A549 (cell line): Measurements from ENCODE around the gene ZNF740. TPM values are rescaled to one million over a fixed set of nuclear protein-coding genes. Genes with fewer than 3 reads are reported as not detected.
A peak's percentile ranks its signal among the peaks of the same experiment; 100 is the strongest.
"Not testable (repeated sequence)": the region's sequence is repeated elsewhere in the genome, so short reads cannot be mapped to it uniquely, and the experiment has no call there.

Experiments
- ATAC-seq, 2 experiments: fragments of 200-7000 bp in 1 of 2; fragments of >200 bp in 1 of 2; cut with Nextera tagmentation in 1 of 2; cut with Tn5 transposase in 1 of 2; 3 replicates each; pipeline versions ENCODE4 v1.8.0 to v1.9.1; 2018 to 2020; ENCODE audit warnings: mild to moderate bottlenecking in 1 of 2, moderate library complexity in 1 of 2
- CTCF ChIA-PET: fragments of 300-600 bp; sonication (Branson Sonifier 250); formaldehyde crosslinking; extraction: SDS; loops from one replicate; lab custom pipeline; 2021; ENCODE audit warnings: antibody characterized with exemption, inconsistent platforms; lab: Yijun Ruan, JAX
- POLR2A ChIA-PET: fragments of 350-600 bp; formaldehyde crosslinking; extraction: SDS; loops from one replicate; lab custom pipeline; 2021; ENCODE audit warnings: antibody characterized with exemption, inconsistent platforms; lab: Yijun Ruan, JAX
- DNase-seq, 2 experiments: peaks; one replicate each; pipeline versions ENCODE4 v3.0.0 to v3.0.0-alpha.2; 2011 to 2016; ENCODE audit warnings: low read depth in 1 of 2, low spot score in 1 of 2
- FAIRE-seq: peaks from 2 replicates; lab custom pipeline; 2011; peaks lifted over from hg19 to GRCh38; lab: Jason Lieb, UNC
- H3K27ac ChIP-seq, 2 experiments: fragments of >200 bp; sonication (Bioruptor Twin); formaldehyde crosslinking; 3 replicates each; pipeline ENCODE4 v1.5.1; 2016 to 2017
- H3K4me1 ChIP-seq: fragments of >200 bp; sonication (Bioruptor Twin); formaldehyde crosslinking; 3 replicates; pipeline ENCODE4 v1.6.1; 2016
- H3K4me2 ChIP-seq: fragments of >200 bp; sonication (Bioruptor Twin); formaldehyde crosslinking; 3 replicates; pipeline ENCODE4 v1.6.1; 2016
- H3K4me3 ChIP-seq: fragments of >200 bp; sonication (Bioruptor Twin); formaldehyde crosslinking; 3 replicates; pipeline ENCODE4 v1.5.1; 2016
- H3K9me3 ChIP-seq: fragments of >200 bp; sonication (Bioruptor Twin); formaldehyde crosslinking; 3 replicates; pipeline ENCODE4 v1.6.1; 2016
- BCL3 ChIP-seq: fragments of >200 bp; sonication (Bioruptor Twin); formaldehyde crosslinking; IDR thresholded peaks from 3 replicates; pipeline ENCODE4 v1.6.1; 2016
- CBX2 ChIP-seq: fragments of 200-600 bp; sonication (generic); IDR thresholded peaks from 2 replicates; pipeline ENCODE4 v1.6.1; 2016; ENCODE audit warnings: low read depth, mild to moderate bottlenecking, borderline replicate concordance
- CTCF ChIP-seq: fragments of >200 bp; sonication (Bioruptor Twin); formaldehyde crosslinking; IDR thresholded peaks from 3 replicates; pipeline ENCODE4 v1.5.1; 2016
- EHF ChIP-seq: fragments of 250-450 bp; sonication (Bioruptor Pico); IDR thresholded peaks from 2 replicates; pipeline ENCODE4 v1.5.0; 2020; ENCODE audit warnings: mild to moderate bottlenecking
- ELK1 ChIP-seq: fragments of 150-350 bp; IDR thresholded peaks from 2 replicates; pipeline ENCODE4 v1.6.1; 2014; ENCODE audit warnings: low read depth, mild to moderate bottlenecking, low read length
- EP300 ChIP-seq, 2 experiments: fragments of >200 bp; sonication (Bioruptor Twin); formaldehyde crosslinking; IDR thresholded peaks; 2 replicates in 1 of 2; 3 replicates in 1 of 2; pipeline ENCODE4 v1.6.1; 2016 to 2017
- FOXS1 ChIP-seq: fragments of 250-450 bp; sonication (Bioruptor Pico); IDR thresholded peaks from 2 replicates; pipeline ENCODE4 v1.5.0; 2020; ENCODE audit warnings: mild to moderate bottlenecking, moderate library complexity
- HEYL ChIP-seq: fragments of 250-450 bp; sonication (Bioruptor Pico); IDR thresholded peaks from 2 replicates; pipeline ENCODE4 v1.8.0; 2021; ENCODE audit warnings: mild to moderate bottlenecking, moderate library complexity
- HMGXB4 ChIP-seq: fragments of 250-450 bp; sonication (Bioruptor Pico); IDR thresholded peaks from 2 replicates; pipeline ENCODE4 v1.5.0; 2021; ENCODE audit warnings: mild to moderate bottlenecking, moderate library complexity, borderline replicate concordance
- HOXB5 ChIP-seq: fragments of 250-450 bp; sonication (Bioruptor Pico); IDR thresholded peaks from 2 replicates; pipeline ENCODE4 v1.5.0; 2020; ENCODE audit warnings: mild to moderate bottlenecking, moderate library complexity
- KDM1A ChIP-seq: fragments of 200-600 bp; sonication (generic); IDR thresholded peaks from 2 replicates; pipeline ENCODE4 v1.6.1; 2016; ENCODE audit warnings: low read depth, mild to moderate bottlenecking
- KDM5A ChIP-seq: fragments of 200-600 bp; sonication (generic); IDR thresholded peaks from 2 replicates; pipeline ENCODE4 v1.6.1; 2016; ENCODE audit warnings: antibody characterized with exemption, mild to moderate bottlenecking
- RFX5 ChIP-seq: fragments of 450-650 bp; IDR thresholded peaks from 2 replicates; pipeline ENCODE4 v1.7.1; 2014; ENCODE audit warnings: antibody characterized with exemption, mild to moderate bottlenecking, moderate library complexity
- WGBS: methylation state at CpG from one replicate; pipeline ENCODE4 v1.1.6; 2017; ENCODE audit errors: missing lambda C conversion rate; 5-methylcytosine and 5-hydroxymethylcytosine counted together
- polyA plus RNA-seq, 4 experiments: library from polyadenylated mRNA; depleted of rRNA in 3 of 4; stranded (reverse); fragments of >200 nt; fragmentation: RNase III in 1 of 4; extraction: RNeasy Plus Mini Kit Qiagen cat#74134 plus additional on column Dnase treatment in 1 of 4; gene quantifications; 2 replicates in 3 of 4; 3 replicates in 1 of 4; pipeline ENCODE4 v1.2.3, GENCODE V29; 2011 to 2017

The ZNF740 gene
- polyA plus RNA-seq, 2 of the 4 experiments (the other 2 are of a cell fraction), result 15.1 to 28.8 TPM

- FAIRE-seq, result no peak
- WGBS, result 90% methylated on average over 8 of the region's 8 CpGs
- peaks cover 12% of the 10 kb centered on the region for H3K4me1 ChIP-seq
- H3K4me3 ChIP-seq, result no peak overlapping the region
- no peaks in the 10 kb centered on the region for H3K9me3 ChIP-seq
- ATAC-seq, result no peak
- H3K27ac ChIP-seq, result peak overlapping the region in 1 of 2 experiments; percentile 82; a peak in 1 of 6 replicates
- TF ChIP-seq HEYL (no peak), KDM1A (no peak), FOXS1 (CRISPR knock-in tag) (no peak), HOXB5 (no peak)
- CTCF ChIA-PET, result interaction anchor here (0.6 to 14.5 kb wide), 10 partner anchors 9 to 468 kb away, joined by 3 to 646 read pairs (median 9); partner anchors contain the start of genes CSAD and ZNF740
- no peak overlapping the region for H3K4me2 ChIP-seq
- no peak for DNase-seq
- POLR2A ChIA-PET, result interaction anchor here (0.5 to 2.3 kb wide), 5 partner anchors 19 to 148 kb away, joined by 3 to 15 read pairs (median 3); partner anchors contain the start of genes CSAD, SPRYD3 and ZNF740
These were observed 19.2 kb upstream of the ZNF740 start for GRCh38 chr12:53161119-53161911.

GRCh38 chr12:53163008-53163407 lies 17.5 kb upstream of the ZNF740 start:
- H3K27ac ChIP-seq, H3K4me2 ChIP-seq, POLR2A ChIA-PET, DNase-seq, FAIRE-seq, H3K9me3 ChIP-seq, ATAC-seq, H3K4me3 ChIP-seq: not testable (repeated sequence)
- H3K4me1 ChIP-seq, result peaks cover 16% of the 10 kb centered on the region
- CTCF ChIA-PET, result interaction anchor here (2.4 to 14.5 kb wide), 3 partner anchors 25 to 125 kb away, joined by 9 to 646 read pairs (median 42); partner anchors contain the start of genes CSAD and ZNF740
- WGBS, result 91% methylated on average over 2 of the region's 2 CpGs

- ChIA-PET CTCF (interaction anchor here (0.9 to 14.5 kb wide), 4 partner anchors 9 to 101 kb away, joined by 3 to 646 read pairs (median 4); partner anchors contain the start of genes CSAD and ZNF740), POLR2A (no interaction called here)
- TF ChIP-seq ELK1, result no peak
- no peak for TF ChIP-seq HMGXB4 (CRISPR knock-in tag)
- no peak for TF ChIP-seq EP300 (IDR thresholded peaks at IDR 0.05)
- no peak for TF ChIP-seq CBX2
- no peak for TF ChIP-seq CTCF
- TF ChIP-seq EHF (CRISPR knock-in tag), result no peak
- no peak for TF ChIP-seq RFX5
- no peak for TF ChIP-seq KDM5A
- TF ChIP-seq BCL3, result no peak
- peaks cover 22% of the 10 kb centered on the region for H3K4me1 ChIP-seq
- ATAC-seq (no peak), FAIRE-seq (no peak), DNase-seq (no peak)
- H3K4me3 ChIP-seq, result no peak overlapping the region
- H3K4me2 ChIP-seq, result no peak overlapping the region
- H3K27ac ChIP-seq, result peak overlapping the region in 1 of 2 experiments; percentile 16; a peak in 1 of 6 replicates
- H3K9me3 ChIP-seq, result no peaks in the 10 kb centered on the region
These were observed 13.7 kb upstream of the ZNF740 start for GRCh38 chr12:53166837-53167236.
